Loucy (cell line): ENCODE results near the gene PLSCR4.

Source experiments
- H2AFZ ChIP-seq: fragments of 200-600 bp; sonication (generic); 2 replicates; pipeline ENCODE4 v1.6.0; 2016; ENCODE audit warnings: antibody characterized with exemption, mild to moderate bottlenecking, low read length, moderate library complexity
- H3F3A ChIP-seq: fragments of 200-600 bp; 2 replicates; pipeline ENCODE4 v1.6.0; 2016; ENCODE audit warnings: antibody characterized with exemption, low read depth, mild to moderate bottlenecking
- H3K27me3 ChIP-seq: fragments of 200-600 bp; sonication (generic); 2 replicates; pipeline ENCODE4 v1.6.1; 2014; ENCODE audit warnings: low read length, mild to moderate bottlenecking; ENCODE audit not compliant: insufficient read depth, poor library complexity, severe bottlenecking
- H3K36me3 ChIP-seq: fragments of 200-600 bp; sonication (generic); 2 replicates; pipeline ENCODE4 v1.6.1; 2016; ENCODE audit warnings: low read length; ENCODE audit not compliant: insufficient read depth
- H3K4me1 ChIP-seq: fragments of 200-600 bp; sonication (generic); 2 replicates; pipeline ENCODE4 v1.5.1; 2014; ENCODE audit warnings: low read length, mild to moderate bottlenecking; ENCODE audit not compliant: insufficient read depth, poor library complexity, severe bottlenecking
- H3K4me2 ChIP-seq: fragments of 200-600 bp; sonication (generic); 2 replicates; pipeline ENCODE4 v1.6.0; 2014; ENCODE audit warnings: antibody characterized with exemption, low read length, low read depth, mild to moderate bottlenecking; ENCODE audit not compliant: poor library complexity, severe bottlenecking
- H3K4me3 ChIP-seq: fragments of 200-600 bp; sonication (generic); 2 replicates; pipeline ENCODE4 v1.5.1; 2014; ENCODE audit warnings: low read length, mild to moderate bottlenecking, mixed read lengths; ENCODE audit not compliant: poor library complexity, severe bottlenecking
- H3K79me2 ChIP-seq: fragments of 200-600 bp; sonication (generic); 2 replicates; pipeline ENCODE4 v1.6.1; 2014; ENCODE audit warnings: low read length; ENCODE audit not compliant: insufficient read depth
- H3K9ac ChIP-seq: fragments of 200-600 bp; sonication (generic); 2 replicates; pipeline ENCODE4 v1.6.0; 2014; ENCODE audit warnings: mild to moderate bottlenecking, low read depth, low read length, moderate library complexity; ENCODE audit not compliant: poor library complexity, severe bottlenecking
- H3K9me2 ChIP-seq: fragments of 200-600 bp; sonication (generic); replicated peaks from 2 replicates; pipeline ENCODE4 v1.6.1; 2016; ENCODE audit warnings: low read depth, low read length, mixed read lengths
- H3K9me3 ChIP-seq: fragments of 200-600 bp; sonication (generic); 2 replicates; pipeline ENCODE4 v1.6.1; 2014; ENCODE audit warnings: mild to moderate bottlenecking, antibody characterized with exemption, low read length, low read depth; ENCODE audit not compliant: insufficient read depth
- H4K20me1 ChIP-seq: fragments of 200-600 bp; sonication (generic); 2 replicates; pipeline ENCODE4 v1.6.0; 2014; ENCODE audit warnings: antibody characterized with exemption, low read length, mild to moderate bottlenecking; ENCODE audit not compliant: insufficient read depth, poor library complexity, severe bottlenecking
- CTCF ChIP-seq: fragments of 200-600 bp; sonication (generic); conservative IDR thresholded peaks from 2 replicates; pipeline ENCODE4 v1.5.1; 2014; ENCODE audit warnings: mild to moderate bottlenecking, antibody characterized with exemption, low read length
- EZH2phosphoT487 ChIP-seq: fragments of 200-600 bp; IDR thresholded peaks from 2 replicates; pipeline ENCODE4 v1.6.1; 2018; ENCODE audit warnings: antibody characterized with exemption, mild to moderate bottlenecking, moderate library complexity, borderline replicate concordance

The PLSCR4 gene

GRCh38 chr3:146172586-146172985 lies 78.3 kb downstream of the PLSCR4 start:
- Histone ChIP-seq H3K4me1 (no peaks in the 10 kb centered on the region), H3K36me3 (no peaks in the 10 kb centered on the region), H3K9me3 (no peaks in the 10 kb centered on the region), H3K4me3 (no peak overlapping the region), H3F3A (no peaks in the 10 kb centered on the region), H3K27me3 (no peaks in the 10 kb centered on the region), H3K9ac (no peak overlapping the region), H2AFZ (no peak overlapping the region), H3K79me2 (no peaks in the 10 kb centered on the region), H3K9me2 (no peaks in the 10 kb centered on the region), H3K4me2 (no peak overlapping the region), H4K20me1 (no peaks in the 10 kb centered on the region)
- no peak for TF ChIP-seq EZH2phosphoT487
- no peak for TF ChIP-seq CTCF

GRCh38 chr3:146170591-146170990 lies 80.3 kb downstream of the PLSCR4 start:
- Histone ChIP-seq H4K20me1 (no peaks in the 10 kb centered on the region), H3F3A (no peaks in the 10 kb centered on the region), H3K9ac (no peak overlapping the region), H3K9me2 (no peaks in the 10 kb centered on the region), H3K27me3 (no peaks in the 10 kb centered on the region), H3K4me2 (no peak overlapping the region), H3K79me2 (no peaks in the 10 kb centered on the region), H2AFZ (no peak overlapping the region), H3K9me3 (no peaks in the 10 kb centered on the region), H3K36me3 (no peaks in the 10 kb centered on the region), H3K4me1 (no peaks in the 10 kb centered on the region), H3K4me3 (no peak overlapping the region)
- TF ChIP-seq CTCF: no peak
- no peak for TF ChIP-seq EZH2phosphoT487

- Histone ChIP-seq H3F3A (no peaks in the 10 kb centered on the region), H3K27me3 (no peaks in the 10 kb centered on the region)
- TF ChIP-seq CTCF: no peak
- no peak for TF ChIP-seq EZH2phosphoT487
Observed at GRCh38 chr3:146169891-146170290, 81.0 kb downstream of the PLSCR4 start.

More at GRCh38 chr3:146169891-146170290, 81.0 kb downstream of the PLSCR4 start:
- Histone ChIP-seq H3K4me1 (no peaks in the 10 kb centered on the region), H4K20me1 (no peaks in the 10 kb centered on the region), H3K4me3 (no peak overlapping the region), H3K36me3 (no peaks in the 10 kb centered on the region), H3K9me3 (no peaks in the 10 kb centered on the region), H2AFZ (no peak overlapping the region), H3K9me2 (no peaks in the 10 kb centered on the region), H3K79me2 (no peaks in the 10 kb centered on the region), H3K9ac (no peak overlapping the region), H3K4me2 (no peak overlapping the region)
